MM.1S (cell line): ENCODE results near the gene CYTH1.

Source experiments
- DNase-seq: peaks from one replicate; pipeline ENCODE4 v3.0.0-alpha.2; 2015
- H2AFZ ChIP-seq: fragments of 300-600 bp; sonication (generic); 2 replicates; pipeline ENCODE4 v1.6.0; 2016; ENCODE audit warnings: antibody characterized with exemption, low read length
- H3F3A ChIP-seq: fragments of 300-600 bp; sonication (generic); 2 replicates; pipeline ENCODE4 v1.6.1; 2016; ENCODE audit warnings: mild to moderate bottlenecking, antibody characterized with exemption, low read length, moderate library complexity, mixed read lengths; ENCODE audit not compliant: insufficient read depth
- H3K27ac ChIP-seq: fragments of 300-600 bp; sonication (generic); 2 replicates; pipeline ENCODE4 v1.5.1; 2016; ENCODE audit warnings: mild to moderate bottlenecking, low read length
- H3K27me3 ChIP-seq: fragments of 300-600 bp; sonication (generic); replicated peaks from 2 replicates; pipeline ENCODE4 v1.6.0; 2016; ENCODE audit warnings: low read length; ENCODE audit not compliant: insufficient read depth
- H3K36me3 ChIP-seq: fragments of 300-600 bp; sonication (generic); replicated peaks from 2 replicates; pipeline ENCODE4 v1.6.1; 2016; ENCODE audit warnings: mild to moderate bottlenecking, low read length, mixed read lengths; ENCODE audit not compliant: insufficient read depth
- H3K4me1 ChIP-seq: fragments of 300-600 bp; sonication (generic); 2 replicates; pipeline ENCODE4 v1.6.1; 2016; ENCODE audit warnings: low read length, mixed read lengths
- H3K4me2 ChIP-seq: fragments of 300-600 bp; sonication (generic); 2 replicates; pipeline ENCODE4 v1.6.0; 2016; ENCODE audit warnings: low read depth, low read length
- H3K4me3 ChIP-seq: fragments of 300-600 bp; sonication (generic); 2 replicates; pipeline ENCODE4 v1.5.1; 2016; ENCODE audit warnings: low read length, mixed read lengths
- H3K79me2 ChIP-seq: fragments of 300-600 bp; sonication (generic); 2 replicates; pipeline ENCODE4 v1.6.1; 2016; ENCODE audit warnings: mixed run types, low read length, mixed read lengths
- H3K9ac ChIP-seq: fragments of 300-600 bp; sonication (generic); 2 replicates; pipeline ENCODE4 v1.6.1; 2016; ENCODE audit warnings: low read length, mixed read lengths
- H3K9me2 ChIP-seq: fragments of 300-600 bp; sonication (generic); replicated peaks from 2 replicates; pipeline ENCODE4 v1.6.1; 2016; ENCODE audit warnings: mild to moderate bottlenecking, low read length, mixed read lengths; ENCODE audit not compliant: insufficient read depth
- H3K9me3 ChIP-seq: fragments of 300-600 bp; sonication (generic); replicated peaks from 2 replicates; pipeline ENCODE4 v1.6.1; 2016; ENCODE audit warnings: mild to moderate bottlenecking, low read length, mixed read lengths; ENCODE audit not compliant: insufficient read depth
- H4K20me1 ChIP-seq: fragments of 300-600 bp; sonication (generic); 2 replicates; pipeline ENCODE4 v1.6.1; 2016; ENCODE audit warnings: mild to moderate bottlenecking, low read length, moderate library complexity, mixed read lengths; ENCODE audit not compliant: insufficient read depth
- CTCF ChIP-seq: fragments of 300-600 bp; sonication (generic); IDR thresholded peaks from 2 replicates; pipeline ENCODE4 v1.5.1; 2016; ENCODE audit warnings: antibody characterized with exemption, low read length, mixed read lengths
- EZH2 ChIP-seq: fragments of 300-600 bp; sonication (generic); optimal IDR thresholded peaks from 2 replicates; pipeline ENCODE3; 2017; ENCODE audit warnings: low read depth, mild to moderate bottlenecking, antibody characterized with exemption, low read length, mixed read lengths
- EZH2phosphoT487 ChIP-seq: fragments of 300-600 bp; sonication (generic); IDR thresholded peaks from 2 replicates; pipeline ENCODE4 v1.6.1; 2018; ENCODE audit warnings: antibody characterized with exemption, low read length

The CYTH1 gene

GRCh38 chr17:78705071-78705470, 77.0 kb downstream of the CYTH1 start:
- Histone ChIP-seq H4K20me1 (peaks cover 24% of the 10 kb centered on the region), H3K36me3 (peaks cover 40% of the 10 kb centered on the region), H3F3A (peaks cover 15% of the 10 kb centered on the region), H3K27ac (peak overlapping the region; percentile 9; the same call in 1 of the 2 replicates), H3K9me3 (no peaks in the 10 kb centered on the region), H3K9ac (no peak overlapping the region), H3K4me3 (no peak overlapping the region), H3K9me2 (no peaks in the 10 kb centered on the region), H3K27me3 (no peaks in the 10 kb centered on the region), H3K4me1 (peaks cover 33% of the 10 kb centered on the region), H3K4me2 (0 out of 2 replicates have a peak overlapping the region, but pooled peaks have one; percentile 5), H2AFZ (no peak overlapping the region), H3K79me2 (peaks cover 90% of the 10 kb centered on the region)
- no peak for DNase-seq
- TF ChIP-seq EZH2 (no peak), EZH2phosphoT487 (no peak), CTCF (no peak)

DNA sequence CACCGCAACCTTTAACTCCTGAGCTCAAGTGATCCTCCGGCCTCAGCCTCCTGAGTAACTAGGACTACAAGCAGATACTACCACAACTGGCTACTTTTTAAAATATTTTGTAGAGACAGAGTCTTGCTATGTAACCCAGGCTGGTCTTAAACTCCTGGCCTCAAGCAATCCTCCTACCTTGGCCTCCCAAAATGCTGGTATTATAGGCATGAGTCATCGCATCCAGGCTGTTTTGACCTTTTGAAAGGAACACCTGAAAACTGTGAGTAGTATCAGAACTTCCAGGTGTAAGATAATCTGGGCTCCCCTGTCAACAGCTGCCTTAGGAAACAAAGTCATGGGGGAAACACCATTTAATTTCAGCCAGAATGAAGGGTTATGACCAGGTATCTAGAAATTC, 77.5 kb downstream of the CYTH1 start:
- H2AFZ ChIP-seq = no peak overlapping the region
- peaks cover 85% of the 10 kb centered on the region for H3K79me2 ChIP-seq
- H3K27ac ChIP-seq = 0 out of 2 replicates have a peak overlapping the region, but pooled peaks have one; percentile 9
- H3K4me3 ChIP-seq = no peak overlapping the region
- H3K4me1 ChIP-seq = peaks cover 28% of the 10 kb centered on the region
- TF ChIP-seq EZH2phosphoT487 (no peak), CTCF (no peak), EZH2 (no peak)
- H3K4me2 ChIP-seq = no peak overlapping the region
- H3K9me2 ChIP-seq = no peaks in the 10 kb centered on the region
- no peaks in the 10 kb centered on the region for H3K9me3 ChIP-seq
- H3K27me3 ChIP-seq = no peaks in the 10 kb centered on the region
- no peak for DNase-seq
- peaks cover 40% of the 10 kb centered on the region for H3K36me3 ChIP-seq
- no peak overlapping the region for H3K9ac ChIP-seq
- peaks cover 10% of the 10 kb centered on the region for H3F3A ChIP-seq
- peaks cover 19% of the 10 kb centered on the region for H4K20me1 ChIP-seq

- TF ChIP-seq EZH2 (no peak), CTCF (no peak), EZH2phosphoT487 (no peak)
These were observed 84.3 kb downstream of the CYTH1 start for GRCh38 chr17:78697554-78698343.

More at GRCh38 chr17:78697554-78698343, 84.3 kb downstream of the CYTH1 start:
- no peaks in the 10 kb centered on the region for H3K4me1 ChIP-seq
- H2AFZ ChIP-seq = no peak overlapping the region
- H3K79me2 ChIP-seq = peaks cover 72% of the 10 kb centered on the region
- DNase-seq = no peak
- peaks cover 31% of the 10 kb centered on the region for H3K36me3 ChIP-seq
- H3K9me2 ChIP-seq = no peaks in the 10 kb centered on the region
- no peak overlapping the region for H3K27ac ChIP-seq
- no peak overlapping the region for H3K4me3 ChIP-seq
- H3K4me2 ChIP-seq = no peak overlapping the region
- no peak overlapping the region for H3K9ac ChIP-seq
- H4K20me1 ChIP-seq = no peaks in the 10 kb centered on the region
- no peaks in the 10 kb centered on the region for H3K27me3 ChIP-seq
- H3K9me3 ChIP-seq = no peaks in the 10 kb centered on the region
- peaks cover 6% of the 10 kb centered on the region for H3F3A ChIP-seq
